Prostate gland (tissue), 2 donors: ENCODE measurements around the gene DCST2. TPM values are rescaled to one million over a fixed set of nuclear protein-coding genes. Genes with fewer than 3 reads are reported as not detected.
"Not testable (repeated sequence)": the region's sequence is repeated elsewhere in the genome, so short reads cannot be mapped to it uniquely, and the experiment has no call there.

Source experiments
- DNase-seq: peaks from one replicate; pipeline ENCODE4 v3.0.0-alpha.2; 2019; ENCODE audit warnings: low spot score
- H3K27ac ChIP-seq, 2 donors: fragments of 200-600 bp; sonication (generic); 2 replicates each; pipeline ENCODE4 v1.5.1; 2017 to 2019
- H3K27me3 ChIP-seq: fragments of 200-600 bp; sonication (generic); replicated peaks from 2 replicates; pipeline ENCODE4 v1.5.1; 2019; ENCODE audit not compliant: insufficient read depth
- H3K36me3 ChIP-seq, 2 donors: fragments of 200-600 bp; sonication (generic); 1 replicate in 1 of 2; 2 replicates in 1 of 2; pipeline versions ENCODE4 v1.5.1 to v1.8.1; 2017 to 2019
- H3K4me1 ChIP-seq: fragments of 200-600 bp; sonication (generic); replicated peaks from 2 replicates; pipeline ENCODE4 v1.5.1; 2019
- H3K4me3 ChIP-seq, 2 donors: fragments of 200-600 bp; sonication (generic); 2 replicates each; pipeline ENCODE4 v1.5.1; 2017 to 2019
- H3K9me3 ChIP-seq: fragments of 200-600 bp; sonication (generic); 2 replicates; pipeline ENCODE4 v1.5.1; 2017
- CTCF ChIP-seq, 4 experiments: fragments of 200-600 bp in 2 of 4; fragments of 450-650 bp in 2 of 4; sonication (generic) in 2 of 4; IDR thresholded peaks; 1 replicate in 3 of 4; 2 replicates in 1 of 4; pipeline ENCODE4 v1.5.1; 2016 to 2019; ENCODE audit warnings: antibody characterized with exemption in 4 of 4, mild to moderate bottlenecking in 2 of 4, moderate library complexity in 2 of 4
- POLR2A ChIP-seq: fragments of 450-650 bp; IDR thresholded peaks from one replicate; pipeline ENCODE4 v1.6.1; 2016; ENCODE audit warnings: antibody characterized with exemption, mild to moderate bottlenecking
- POLR2AphosphoS5 ChIP-seq: sonication (generic); formaldehyde crosslinking; IDR thresholded peaks from one replicate; pipeline ENCODE4 v1.6.1; 2017; ENCODE audit warnings: antibody characterized with exemption
- WGBS: methylation state at CpG from one replicate; pipeline ENCODE4 v1.1.5; 2018; 5-methylcytosine and 5-hydroxymethylcytosine counted together
- intact Hi-C: fragments of 100-400 bp; cut with DNase I; formaldehyde crosslinking; loops from one replicate; pipeline ENCODE4 v1.14.2; 2022
- total RNA-seq, 2 donors: library from RNA; depleted of rRNA; stranded (reverse); fragments of >200 nt; gene quantifications; one replicate each; pipeline ENCODE4 v1.1.0, GENCODE V29; 2016

Gene DCST2
- total RNA-seq, 2 donors from 2014 or later: 2.3 to 5.3 TPM

- H3K27me3 ChIP-seq: no peaks in the 10 kb centered on the region
- H3K4me1 ChIP-seq: peaks cover 6% of the 10 kb centered on the region
- no peak for DNase-seq
- peaks cover 0 to 8% of the 10 kb centered on the region in 2 donors for H3K36me3 ChIP-seq
- TF ChIP-seq CTCF (IDR thresholded peaks at IDR 0.05) (no peak), POLR2AphosphoS5 (no peak), POLR2A (no peak)
- 9% methylated on average over 17 of the region's 17 CpGs for WGBS
- intact Hi-C loops: no loop called here
- H3K4me3 ChIP-seq: peak overlapping the region; percentile 47 to 54
- peak overlapping the region; percentile 47 to 72 for H3K27ac ChIP-seq
- no peaks in the 10 kb centered on the region for H3K9me3 ChIP-seq
Measured at GRCh38 chr1:154983776-154984466, 49.7 kb downstream of the DCST2 start.

GRCh38 chr1:154982897-154983648 is 50.5 kb downstream of the DCST2 start, which contains the start of gene FLAD1:
FLAD1 (plus strand) TSS chr1:154983344; CDS start chr1:154983695, 351 bp downstream.
- H3K4me3 ChIP-seq: peak within 1 kb of the TSS; percentile 47 to 54
- TF ChIP-seq POLR2A: no peak
- peak in 1 of 4 experiments; percentile 26 for TF ChIP-seq CTCF (IDR thresholded peaks at IDR 0.05)
- TF ChIP-seq POLR2AphosphoS5: peak; percentile 100
- intact Hi-C loops: no loop called here
- peaks cover 0 to 8% of the 10 kb centered on the region in 2 donors for H3K36me3 ChIP-seq
- peak; percentile 99 for DNase-seq
- under 1% methylated on average over 26 of the region's 26 CpGs for WGBS
- H3K27ac ChIP-seq: peak within 1 kb of the TSS; percentile 58 to 72
- no peaks in the 10 kb centered on the region for H3K27me3 ChIP-seq
- no peaks in the 10 kb centered on the region for H3K9me3 ChIP-seq
- H3K4me1 ChIP-seq: peaks cover 6% of the 10 kb centered on the region

GRCh38 chr1:154982341-154982740 is 51.2 kb downstream of the DCST2 start:
- Histone ChIP-seq H3K9me3 (no peaks in the 10 kb centered on the region), H3K36me3 (peaks cover 0 to under 1% of the 10 kb centered on the region in 2 donors), H3K27me3 (no peaks in the 10 kb centered on the region), H3K27ac (peak overlapping the region; percentile 54 to 58), H3K4me1 (peaks cover 6% of the 10 kb centered on the region), H3K4me3 (peak overlapping the region; percentile 47 to 54)
- no peak for DNase-seq
- 62% methylated on average over 6 of the region's 6 CpGs for WGBS
- intact Hi-C loops: no loop called here
- no peak for TF ChIP-seq POLR2A
- no peak for TF ChIP-seq CTCF (IDR thresholded peaks at IDR 0.05)
- no peak for TF ChIP-seq POLR2AphosphoS5

GRCh38 chr1:154978360-154978759 is 55.2 kb downstream of the DCST2 start:
- H3K9me3 ChIP-seq: no peaks in the 10 kb centered on the region
- H3K4me1 ChIP-seq: no peaks in the 10 kb centered on the region
- intact Hi-C loops: no loop called here
- H3K27me3 ChIP-seq: no peaks in the 10 kb centered on the region
- H3K4me3 ChIP-seq: no peak overlapping the region
- no peak overlapping the region for H3K27ac ChIP-seq
- no peak for DNase-seq
- no peak for TF ChIP-seq POLR2AphosphoS5
- no peak for TF ChIP-seq CTCF (IDR thresholded peaks at IDR 0.05)
- no peak for TF ChIP-seq POLR2A
- 93% methylated on average over 3 of the region's 3 CpGs for WGBS
- no peaks in the 10 kb centered on the region for H3K36me3 ChIP-seq

GRCh38 chr1:154977762-154978161 is 55.8 kb downstream of the DCST2 start:
- H3K27ac ChIP-seq, intact Hi-C loops, H3K9me3 ChIP-seq, DNase-seq, H3K36me3 ChIP-seq, H3K27me3 ChIP-seq, H3K4me1 ChIP-seq, H3K4me3 ChIP-seq: not testable (repeated sequence)
- 58% methylated on average over 3 of the region's 3 CpGs for WGBS
